T-helper 1 cell treated with Interleukin-12 subunit alpha and Interleukin-12 subunit beta and Interleukin-4 antibody, amounts not matched to agents 30 μg/mL and 1 μg/mL, for 36 hours (primary cell): ENCODE data around the gene XYLT1.

Source experiments
- H3K27ac Mint-ChIP-seq: one replicate; pipeline ENCODE4 v1.8.0; 2021; ENCODE audit warnings: mild to moderate bottlenecking, mixed read lengths
- H3K27me3 Mint-ChIP-seq: one replicate; pipeline ENCODE4 v1.8.0; 2021; ENCODE audit warnings: low read depth, mixed read lengths
- H3K36me3 Mint-ChIP-seq: one replicate; pipeline ENCODE4 v1.8.0; 2021; ENCODE audit warnings: low read depth, mixed read lengths
- H3K4me1 Mint-ChIP-seq: one replicate; pipeline ENCODE4 v1.8.0; 2021; ENCODE audit warnings: low read depth, mixed read lengths
- H3K4me3 Mint-ChIP-seq: one replicate; pipeline ENCODE4 v1.8.0; 2021; ENCODE audit warnings: mild to moderate bottlenecking, moderate library complexity, mixed read lengths
- H3K9me3 Mint-ChIP-seq: one replicate; pipeline ENCODE4 v1.8.0; 2021; ENCODE audit warnings: mixed read lengths

Gene XYLT1

DNA sequence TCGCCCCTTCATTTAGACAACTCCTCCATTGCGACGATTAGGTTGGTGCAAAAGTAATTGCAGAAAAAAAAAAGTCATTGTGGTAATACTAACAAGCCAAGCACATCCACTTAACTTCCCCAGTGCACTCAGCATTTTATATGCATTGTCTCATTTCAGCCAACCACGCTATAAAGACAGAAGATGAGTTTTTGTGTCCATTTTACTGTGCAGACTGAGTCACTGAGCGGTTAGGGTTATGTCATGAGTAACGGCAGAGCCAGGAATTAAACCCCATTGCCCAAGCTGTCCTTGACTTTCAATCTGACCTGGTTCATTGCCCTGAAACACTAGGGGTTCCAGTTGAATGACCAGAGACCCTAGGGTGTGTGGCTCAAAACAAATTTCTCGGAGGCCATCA, 218.7 kb downstream of the XYLT1 start:
- Mint-ChIP-seq H3K36me3 (peaks cover 21% of the 10 kb centered on the region), H3K27me3 (no peaks in the 10 kb centered on the region), H3K4me3 (no peak overlapping the region), H3K4me1 (peaks cover 9% of the 10 kb centered on the region), H3K9me3 (no peaks in the 10 kb centered on the region), H3K27ac (no peak overlapping the region)

- H3K9me3 Mint-ChIP-seq, result no peaks in the 10 kb centered on the region
- H3K27me3 Mint-ChIP-seq, result no peaks in the 10 kb centered on the region
- H3K36me3 Mint-ChIP-seq, result peaks cover 25% of the 10 kb centered on the region
- H3K27ac Mint-ChIP-seq, result no peak overlapping the region
- H3K4me1 Mint-ChIP-seq, result peaks cover 12% of the 10 kb centered on the region
- H3K4me3 Mint-ChIP-seq, result no peak overlapping the region
Measured at GRCh38 chr16:17251496-17251895, 219.3 kb downstream of the XYLT1 start.

DNA sequence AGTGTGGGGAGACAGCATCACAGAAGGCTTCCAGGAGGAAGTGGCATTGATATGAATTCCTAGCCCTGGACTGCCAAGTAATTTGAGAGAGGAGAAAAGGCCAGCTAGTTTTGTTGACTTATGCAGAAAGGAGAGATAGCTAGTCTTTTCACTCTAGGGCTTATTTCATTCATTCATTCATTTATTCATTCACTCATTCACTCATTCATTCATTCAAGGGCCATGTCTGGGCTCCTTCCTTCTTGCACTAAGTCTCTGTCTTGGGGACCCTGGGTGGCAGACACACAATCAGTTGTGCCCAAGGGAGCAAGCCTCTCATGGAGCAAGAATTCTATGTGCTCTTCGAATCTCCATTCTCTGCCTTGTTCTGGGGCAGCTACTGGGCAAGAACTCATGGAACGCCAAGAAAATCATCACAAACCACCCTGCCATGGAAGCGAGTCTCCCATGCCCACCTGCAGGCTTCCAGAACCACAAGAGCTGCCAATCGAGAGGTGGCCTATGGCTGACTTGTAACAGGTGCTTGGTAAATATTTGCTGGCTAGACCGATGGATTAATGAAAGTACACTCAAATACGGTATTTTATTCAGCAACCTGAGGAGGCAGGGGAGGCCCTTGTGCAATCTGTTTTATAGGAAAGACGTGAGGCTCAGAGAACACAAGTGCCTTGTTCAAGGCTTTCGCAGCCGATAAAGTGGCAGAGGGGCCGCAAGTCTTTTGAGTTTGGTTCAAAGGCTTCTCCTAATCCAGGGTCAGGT, 223.6 kb downstream of the XYLT1 start:
- Mint-ChIP-seq H3K27me3 (no peaks in the 10 kb centered on the region), H3K27ac (no peak overlapping the region), H3K4me3 (no peak overlapping the region), H3K4me1 (peaks cover 21% of the 10 kb centered on the region), H3K36me3 (peaks cover 22% of the 10 kb centered on the region), H3K9me3 (no peaks in the 10 kb centered on the region)

GRCh38 chr16:17246268-17246885, 224.4 kb downstream of the XYLT1 start:
- Mint-ChIP-seq H3K4me3 (no peak overlapping the region), H3K27me3 (no peaks in the 10 kb centered on the region), H3K4me1 (peaks cover 21% of the 10 kb centered on the region), H3K27ac (no peak overlapping the region), H3K36me3 (peaks cover 20% of the 10 kb centered on the region), H3K9me3 (no peaks in the 10 kb centered on the region)

GRCh38 chr16:17245776-17246175, 225.0 kb downstream of the XYLT1 start:
- Mint-ChIP-seq H3K36me3 (peaks cover 17% of the 10 kb centered on the region), H3K4me3 (no peak overlapping the region), H3K9me3 (no peaks in the 10 kb centered on the region), H3K27ac (no peak overlapping the region), H3K27me3 (no peaks in the 10 kb centered on the region), H3K4me1 (peaks cover 17% of the 10 kb centered on the region)

DNA sequence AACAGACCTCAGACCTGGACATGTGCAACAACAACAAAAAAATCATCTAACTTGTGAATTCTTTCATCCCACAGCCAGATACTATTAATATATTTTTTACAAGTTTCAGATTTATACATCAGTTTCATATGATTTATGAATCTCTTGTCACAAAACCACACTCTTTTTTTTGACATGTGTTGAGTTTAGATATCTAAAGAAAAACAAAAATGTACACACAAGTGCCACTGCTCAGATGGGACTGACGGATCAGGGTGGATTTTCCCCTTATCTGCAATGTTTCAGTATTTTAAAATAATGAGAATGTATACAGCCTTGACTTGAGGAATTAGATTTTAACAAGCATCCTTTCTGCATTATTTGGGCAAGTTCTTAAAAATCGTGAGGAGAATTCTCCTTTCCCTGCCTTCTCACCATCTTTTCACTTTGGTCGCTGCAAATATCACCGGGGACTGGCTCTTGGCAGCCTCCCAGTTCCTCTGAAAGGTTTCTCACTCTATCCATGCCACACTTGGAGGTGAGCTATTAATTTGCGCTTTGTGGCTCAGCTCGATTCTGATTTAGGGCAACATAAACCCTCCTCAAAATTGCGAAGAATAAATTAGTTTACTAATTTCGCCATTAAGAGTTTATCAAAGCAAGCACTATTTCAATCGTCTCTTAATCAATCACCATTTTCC, 225.7 kb downstream of the XYLT1 start:
- Mint-ChIP-seq H3K27ac (no peak overlapping the region), H3K36me3 (peaks cover 20% of the 10 kb centered on the region), H3K4me1 (peaks cover 18% of the 10 kb centered on the region), H3K4me3 (no peak overlapping the region), H3K27me3 (no peaks in the 10 kb centered on the region), H3K9me3 (no peaks in the 10 kb centered on the region)

DNA sequence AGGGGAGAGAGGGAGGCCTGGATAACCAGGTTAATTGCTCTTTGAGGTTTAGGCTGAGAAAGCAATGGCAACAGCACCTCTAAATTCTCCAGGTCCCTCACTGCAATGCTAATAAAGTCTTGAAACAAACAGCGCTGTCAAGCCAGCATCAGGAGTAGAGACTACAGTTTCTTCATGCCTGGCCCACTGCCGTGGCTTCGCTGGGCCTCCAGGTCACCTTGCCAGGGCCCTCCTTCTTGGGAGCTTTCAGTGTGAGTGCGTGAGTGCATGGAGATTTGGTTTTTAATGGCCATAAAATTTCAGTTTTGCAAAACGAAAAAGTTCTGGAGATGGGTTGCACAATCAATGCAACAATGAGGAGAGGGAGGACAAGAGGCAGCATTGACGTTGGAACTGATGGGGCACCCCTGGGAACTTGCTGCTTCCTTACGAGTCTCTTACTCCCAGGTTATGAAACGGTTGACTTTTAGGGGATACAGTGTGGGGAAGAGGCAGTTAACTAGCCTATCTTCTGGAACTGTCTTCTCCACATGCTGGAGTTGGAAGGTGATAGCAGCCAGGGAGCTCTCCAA, 229.4 kb downstream of the XYLT1 start:
- Mint-ChIP-seq H3K9me3 (peaks cover 8% of the 10 kb centered on the region), H3K27me3 (no peaks in the 10 kb centered on the region), H3K27ac (peak overlapping the region; percentile 8), H3K4me3 (no peak overlapping the region), H3K4me1 (peaks cover 30% of the 10 kb centered on the region), H3K36me3 (peaks cover 22% of the 10 kb centered on the region)

DNA sequence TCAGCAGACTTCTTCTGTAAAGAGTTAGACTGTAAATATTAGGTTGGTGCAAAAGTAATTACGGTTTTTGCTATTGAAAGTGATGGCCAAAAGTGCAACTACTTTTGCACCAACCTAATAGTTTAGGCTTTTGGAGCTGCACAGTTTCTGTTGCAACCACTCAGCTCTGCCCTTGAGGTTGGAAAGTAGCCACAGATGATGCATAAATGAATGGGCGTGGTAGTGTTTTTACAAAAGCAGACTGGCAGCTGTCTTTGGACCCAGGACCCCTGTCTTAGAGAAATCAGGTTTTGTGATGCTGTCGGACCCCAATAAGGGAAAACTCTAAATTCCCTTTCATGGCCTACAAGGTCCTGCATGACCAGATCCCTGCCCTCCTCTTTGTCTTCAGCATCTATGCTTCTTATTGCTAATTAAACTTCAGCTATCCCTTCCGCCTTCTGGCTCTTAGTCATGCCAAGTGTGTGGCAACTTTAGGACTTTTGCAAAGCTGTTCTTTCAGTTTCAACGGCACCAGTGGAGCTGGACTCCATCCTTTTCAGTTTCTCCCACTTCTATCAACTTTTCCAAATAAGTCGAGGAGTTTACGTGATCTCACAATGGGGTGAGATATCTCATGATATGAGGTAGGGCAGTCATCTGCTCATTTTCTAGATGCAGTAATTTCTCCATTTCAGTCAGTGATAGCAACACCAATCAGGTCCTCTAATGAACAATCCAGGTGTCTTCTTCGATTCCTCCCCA, 232.3 kb downstream of the XYLT1 start:
- Mint-ChIP-seq H3K27ac (peak overlapping the region; percentile 10), H3K9me3 (peaks cover 8% of the 10 kb centered on the region), H3K4me3 (peak overlapping the region; percentile 10), H3K4me1 (peaks cover 29% of the 10 kb centered on the region), H3K27me3 (no peaks in the 10 kb centered on the region), H3K36me3 (peaks cover 22% of the 10 kb centered on the region)

- H3K27me3 Mint-ChIP-seq, result no peaks in the 10 kb centered on the region
- H3K4me3 Mint-ChIP-seq, result peak overlapping the region; percentile 15
- H3K9me3 Mint-ChIP-seq, result peaks cover 8% of the 10 kb centered on the region
- peak overlapping the region; percentile 32 for H3K27ac Mint-ChIP-seq
- peaks cover 27% of the 10 kb centered on the region for H3K36me3 Mint-ChIP-seq
- peaks cover 23% of the 10 kb centered on the region for H3K4me1 Mint-ChIP-seq
Measured at GRCh38 chr16:17237350-17237944, 233.3 kb downstream of the XYLT1 start.

- Mint-ChIP-seq H3K4me1 (peaks cover 23% of the 10 kb centered on the region), H3K36me3 (peaks cover 28% of the 10 kb centered on the region), H3K27me3 (no peaks in the 10 kb centered on the region), H3K4me3 (no peak overlapping the region), H3K27ac (no peak overlapping the region), H3K9me3 (peaks cover 8% of the 10 kb centered on the region)
Measured at GRCh38 chr16:17235147-17235815, 235.5 kb downstream of the XYLT1 start.

DNA sequence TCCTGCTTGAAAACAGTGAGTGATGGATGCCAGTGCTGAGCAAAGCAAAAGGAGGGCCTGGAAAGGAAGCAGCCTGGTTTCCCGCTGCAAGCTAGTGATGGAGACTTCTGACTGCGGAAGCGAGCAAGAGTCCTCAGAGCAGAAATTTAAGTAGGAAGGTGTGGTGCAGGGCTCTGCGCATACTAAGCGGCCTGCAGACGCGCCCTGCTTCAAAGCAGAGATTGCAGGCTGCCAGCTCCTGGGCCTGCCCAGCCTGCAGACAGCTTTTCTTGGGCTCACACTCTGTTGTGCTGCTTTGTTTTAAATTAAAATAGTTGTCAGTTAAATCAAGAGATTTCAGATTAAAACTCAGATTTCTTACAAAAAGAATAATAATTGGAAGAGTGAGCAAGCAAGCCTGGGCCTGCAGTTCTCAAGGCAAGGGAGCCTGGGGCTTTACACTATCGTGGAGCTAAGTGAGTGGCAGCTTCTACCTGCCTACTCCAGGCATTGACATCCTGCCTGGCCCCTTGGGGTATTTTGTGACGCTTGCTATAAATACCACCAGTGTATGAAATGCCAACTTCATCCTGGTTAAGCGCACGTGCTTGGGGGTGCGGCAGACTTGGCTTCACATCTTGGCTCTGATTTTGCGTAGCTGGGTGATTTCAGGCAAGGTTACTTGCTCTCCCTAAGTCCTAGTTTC, 237.3 kb downstream of the XYLT1 start:
- Mint-ChIP-seq H3K9me3 (no peaks in the 10 kb centered on the region), H3K27me3 (no peaks in the 10 kb centered on the region), H3K4me1 (peaks cover 9% of the 10 kb centered on the region), H3K27ac (no peak overlapping the region), H3K4me3 (no peak overlapping the region), H3K36me3 (peaks cover 13% of the 10 kb centered on the region)

- H3K9me3 Mint-ChIP-seq, result no peaks in the 10 kb centered on the region
- no peak overlapping the region for H3K27ac Mint-ChIP-seq
- H3K27me3 Mint-ChIP-seq, result no peaks in the 10 kb centered on the region
- H3K4me3 Mint-ChIP-seq, result no peak overlapping the region
- H3K36me3 Mint-ChIP-seq, result peaks cover 14% of the 10 kb centered on the region
- peaks cover 6% of the 10 kb centered on the region for H3K4me1 Mint-ChIP-seq
Measured at GRCh38 chr16:17232487-17232886, 238.3 kb downstream of the XYLT1 start.

- no peak overlapping the region for H3K27ac Mint-ChIP-seq
- peaks cover 15% of the 10 kb centered on the region for H3K36me3 Mint-ChIP-seq
- no peaks in the 10 kb centered on the region for H3K9me3 Mint-ChIP-seq
- no peak overlapping the region for H3K4me3 Mint-ChIP-seq
- peaks cover 8% of the 10 kb centered on the region for H3K4me1 Mint-ChIP-seq
- no peaks in the 10 kb centered on the region for H3K27me3 Mint-ChIP-seq
Measured at GRCh38 chr16:17231972-17232371, 238.8 kb downstream of the XYLT1 start.
